ENCODE measurements around the gene TRAPPC4.

GRCh38 chr11:118997627-118998387 lies 20.8 kb upstream of the TRAPPC4 start, which contains the start of gene CENATAC:
- TF ChIP-seq CTCF (IDR thresholded peaks at IDR 0.05; ENCODE audit: insufficient read depth, low read length) (no peak), GABPA (IDR thresholded peaks at IDR 0.05; ENCODE audit: low read depth) (no peak), POLR2AphosphoS5 (IDR thresholded peaks at IDR 0.05; ENCODE audit: low read depth) (peak; percentile 84), SPI1 (IDR thresholded peaks at IDR 0.05; ENCODE audit: borderline replicate concordance, low read depth) (no peak)
- TF ChIP-seq, protein P1, sequence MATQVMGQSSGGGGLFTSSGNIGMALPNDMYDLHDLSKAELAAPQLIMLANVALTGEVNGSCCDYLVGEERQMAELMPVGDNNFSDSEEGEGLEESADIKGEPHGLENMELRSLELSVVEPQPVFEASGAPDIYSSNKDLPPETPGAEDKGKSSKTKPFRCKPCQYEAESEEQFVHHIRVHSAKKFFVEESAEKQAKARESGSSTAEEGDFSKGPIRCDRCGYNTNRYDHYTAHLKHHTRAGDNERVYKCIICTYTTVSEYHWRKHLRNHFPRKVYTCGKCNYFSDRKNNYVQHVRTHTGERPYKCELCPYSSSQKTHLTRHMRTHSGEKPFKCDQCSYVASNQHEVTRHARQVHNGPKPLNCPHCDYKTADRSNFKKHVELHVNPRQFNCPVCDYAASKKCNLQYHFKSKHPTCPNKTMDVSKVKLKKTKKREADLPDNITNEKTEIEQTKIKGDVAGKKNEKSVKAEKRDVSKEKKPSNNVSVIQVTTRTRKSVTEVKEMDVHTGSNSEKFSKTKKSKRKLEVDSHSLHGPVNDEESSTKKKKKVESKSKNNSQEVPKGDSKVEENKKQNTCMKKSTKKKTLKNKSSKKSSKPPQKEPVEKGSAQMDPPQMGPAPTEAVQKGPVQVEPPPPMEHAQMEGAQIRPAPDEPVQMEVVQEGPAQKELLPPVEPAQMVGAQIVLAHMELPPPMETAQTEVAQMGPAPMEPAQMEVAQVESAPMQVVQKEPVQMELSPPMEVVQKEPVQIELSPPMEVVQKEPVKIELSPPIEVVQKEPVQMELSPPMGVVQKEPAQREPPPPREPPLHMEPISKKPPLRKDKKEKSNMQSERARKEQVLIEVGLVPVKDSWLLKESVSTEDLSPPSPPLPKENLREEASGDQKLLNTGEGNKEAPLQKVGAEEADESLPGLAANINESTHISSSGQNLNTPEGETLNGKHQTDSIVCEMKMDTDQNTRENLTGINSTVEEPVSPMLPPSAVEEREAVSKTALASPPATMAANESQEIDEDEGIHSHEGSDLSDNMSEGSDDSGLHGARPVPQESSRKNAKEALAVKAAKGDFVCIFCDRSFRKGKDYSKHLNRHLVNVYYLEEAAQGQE (IDR thresholded peaks at IDR 0.05; ENCODE audit: insufficient replicate concordance, low read depth), result peak; percentile 33

Measured in HL-60 (cell line).